OCI-LY1 (cell line): ENCODE data around the gene RSPH6A.

Experiments used
- EZH2 ChIP-seq: fragments of 200-600 bp; sonication (generic), shearing (Covaris generic); IDR thresholded peaks from 2 replicates; pipeline ENCODE4 v1.8.0; 2017; ENCODE audit warnings: borderline replicate concordance, mixed run types, mild to moderate bottlenecking, antibody characterized with exemption, low read length, moderate library complexity, mixed read lengths
- TF ChIP-seq, protein P1 (sequence below): fragments of 200-600 bp; sonication (generic), shearing (Covaris generic); IDR thresholded peaks from 2 replicates; pipeline ENCODE4 v1.5.1; 2017; ENCODE audit warnings: mild to moderate bottlenecking, antibody characterized with exemption, low read length, moderate library complexity, mixed read lengths

DNA sequence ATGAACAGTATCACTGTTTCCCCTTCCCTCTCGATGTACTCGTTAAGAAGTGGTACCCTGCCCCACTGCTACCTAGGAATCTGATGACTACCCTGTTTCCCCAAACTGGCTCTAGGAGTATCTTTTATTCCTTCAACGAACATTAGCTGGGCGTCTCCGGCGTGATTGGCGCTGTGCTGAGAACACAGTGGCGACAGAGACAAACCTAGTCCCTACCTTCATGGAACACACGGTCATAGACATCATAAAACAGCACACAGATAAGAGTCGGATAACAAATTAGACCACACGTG is 47.1 kb upstream of the RSPH6A start:
- TF ChIP-seq, protein P1, sequence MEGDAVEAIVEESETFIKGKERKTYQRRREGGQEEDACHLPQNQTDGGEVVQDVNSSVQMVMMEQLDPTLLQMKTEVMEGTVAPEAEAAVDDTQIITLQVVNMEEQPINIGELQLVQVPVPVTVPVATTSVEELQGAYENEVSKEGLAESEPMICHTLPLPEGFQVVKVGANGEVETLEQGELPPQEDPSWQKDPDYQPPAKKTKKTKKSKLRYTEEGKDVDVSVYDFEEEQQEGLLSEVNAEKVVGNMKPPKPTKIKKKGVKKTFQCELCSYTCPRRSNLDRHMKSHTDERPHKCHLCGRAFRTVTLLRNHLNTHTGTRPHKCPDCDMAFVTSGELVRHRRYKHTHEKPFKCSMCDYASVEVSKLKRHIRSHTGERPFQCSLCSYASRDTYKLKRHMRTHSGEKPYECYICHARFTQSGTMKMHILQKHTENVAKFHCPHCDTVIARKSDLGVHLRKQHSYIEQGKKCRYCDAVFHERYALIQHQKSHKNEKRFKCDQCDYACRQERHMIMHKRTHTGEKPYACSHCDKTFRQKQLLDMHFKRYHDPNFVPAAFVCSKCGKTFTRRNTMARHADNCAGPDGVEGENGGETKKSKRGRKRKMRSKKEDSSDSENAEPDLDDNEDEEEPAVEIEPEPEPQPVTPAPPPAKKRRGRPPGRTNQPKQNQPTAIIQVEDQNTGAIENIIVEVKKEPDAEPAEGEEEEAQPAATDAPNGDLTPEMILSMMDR, result no peak
- no peak for TF ChIP-seq EZH2
